ENCODE results near the gene TMEM132D.
A peak's percentile ranks its signal among the peaks of the same experiment; 100 is the strongest.

Gene TMEM132D

DNA sequence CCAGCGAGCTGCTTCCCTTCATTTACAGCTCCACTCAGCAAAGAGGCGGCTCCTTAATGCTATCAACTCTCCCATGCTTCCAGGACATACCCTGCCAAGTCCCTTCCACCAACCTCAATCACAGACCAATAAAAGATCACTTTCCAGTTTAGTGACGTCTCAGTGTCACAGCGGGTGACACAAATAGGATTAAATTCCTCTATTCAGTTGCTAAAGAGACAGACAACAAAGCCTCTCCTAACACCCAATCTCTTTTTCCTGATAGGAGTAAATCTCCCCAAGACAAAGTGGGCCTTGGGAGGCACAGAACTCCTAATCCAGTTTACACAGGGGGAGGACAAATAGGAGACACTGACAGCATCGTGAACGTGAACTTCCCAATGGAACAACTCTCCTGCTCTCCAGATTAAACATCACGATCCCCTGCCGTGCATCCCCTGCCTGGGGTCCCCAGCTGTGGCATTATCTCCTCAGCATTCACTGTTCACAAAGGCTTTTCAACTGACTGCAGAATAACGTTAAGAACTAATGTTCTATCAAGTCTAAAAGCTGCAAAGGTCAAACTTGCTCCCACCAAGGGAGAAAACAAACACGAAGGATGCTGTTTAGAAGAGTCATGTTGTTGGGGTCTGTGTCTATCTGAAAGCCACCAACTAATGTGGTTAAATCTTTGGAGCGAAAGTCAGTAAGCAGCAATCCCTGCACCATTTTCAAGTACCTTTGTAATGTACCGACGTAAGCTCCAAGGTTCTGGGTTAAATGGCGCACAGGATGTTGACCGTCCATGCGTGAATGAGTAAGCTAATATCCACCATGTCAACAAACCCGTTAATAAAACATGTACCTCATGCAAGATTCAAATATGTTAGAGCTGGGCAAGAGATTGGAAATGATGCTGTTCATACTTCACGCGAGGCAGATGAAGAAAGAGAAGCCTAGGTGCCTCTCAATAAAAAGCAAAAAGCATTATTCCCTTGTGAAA, 31.5 kb downstream of the TMEM132D start:
- DNase-seq = peak; percentile 92

GRCh38 chr12:129870796-129871195, 33.0 kb downstream of the TMEM132D start:
- DNase-seq = no peak

- DNase-seq = no peak
Observed at GRCh38 chr12:129870136-129870535, 33.7 kb downstream of the TMEM132D start.

DNA sequence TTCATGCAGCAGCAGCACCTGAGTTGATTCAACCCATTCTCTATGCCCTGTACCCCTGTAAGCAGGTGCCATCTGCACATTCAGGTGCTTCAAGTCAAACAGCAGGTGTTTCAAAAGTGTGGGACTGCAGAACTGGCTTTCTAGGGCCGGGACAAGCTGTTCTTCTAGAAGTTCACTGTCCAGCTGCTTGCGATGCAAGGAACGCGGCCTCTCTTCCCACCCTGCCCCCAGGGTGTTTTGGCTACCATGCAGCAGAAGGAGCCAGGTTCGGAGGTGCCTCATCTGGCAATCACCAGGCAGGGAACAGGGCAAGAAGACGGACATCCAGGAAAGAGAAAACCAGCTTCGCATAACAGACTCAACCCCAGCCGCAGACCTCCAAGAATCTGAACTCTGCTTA, 35.2 kb downstream of the TMEM132D start:
- DNase-seq = peak; percentile 65

GRCh38 chr12:129863938-129864337, 39.9 kb downstream of the TMEM132D start:
- DNase-seq = no peak

GRCh38 chr12:129862561-129863175, 41.2 kb downstream of the TMEM132D start:
- peak; percentile 58 for DNase-seq

- DNase-seq = peak; percentile 26
Observed at GRCh38 chr12:129861951-129862350, 41.9 kb downstream of the TMEM132D start.

DNA sequence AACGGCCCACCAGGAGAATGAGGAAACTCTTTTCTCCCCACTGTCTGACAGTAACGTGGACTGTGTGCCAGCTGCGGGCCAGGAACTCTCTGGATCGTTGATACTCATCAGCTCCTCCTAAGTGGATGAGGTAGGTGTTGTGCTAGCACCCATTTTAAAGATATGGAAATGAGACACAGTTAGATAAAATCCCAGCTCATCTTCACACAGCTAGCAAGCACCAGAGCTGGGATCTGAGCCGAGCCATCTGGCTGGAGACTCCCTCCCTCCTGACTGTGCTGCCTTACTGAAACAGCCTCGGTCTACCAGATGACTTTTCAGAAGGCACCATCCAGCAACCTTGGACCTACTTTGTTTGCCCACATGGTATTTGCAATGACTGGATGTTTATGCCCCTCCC, 49.2 kb downstream of the TMEM132D start:
- no peak for DNase-seq

DNA sequence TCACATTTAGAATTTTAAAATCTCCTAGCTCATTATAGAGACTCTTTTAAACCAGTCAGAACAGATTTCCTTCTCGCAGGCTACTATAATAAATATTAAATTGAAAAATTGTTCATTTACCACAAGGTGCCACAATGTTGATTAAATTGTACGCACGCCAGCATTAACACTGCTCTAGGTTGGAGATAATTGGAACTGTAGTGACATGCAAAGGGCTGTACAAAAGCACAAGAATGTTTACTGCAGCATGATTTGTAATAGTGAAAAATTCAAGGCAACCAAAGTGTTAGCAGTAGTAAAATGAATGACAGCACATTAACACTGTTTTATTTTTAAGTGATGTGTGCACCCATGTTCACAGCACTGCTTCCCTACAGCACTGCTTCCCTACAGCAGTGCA, 52.5 kb downstream of the TMEM132D start:
- DNase-seq = no peak

DNA sequence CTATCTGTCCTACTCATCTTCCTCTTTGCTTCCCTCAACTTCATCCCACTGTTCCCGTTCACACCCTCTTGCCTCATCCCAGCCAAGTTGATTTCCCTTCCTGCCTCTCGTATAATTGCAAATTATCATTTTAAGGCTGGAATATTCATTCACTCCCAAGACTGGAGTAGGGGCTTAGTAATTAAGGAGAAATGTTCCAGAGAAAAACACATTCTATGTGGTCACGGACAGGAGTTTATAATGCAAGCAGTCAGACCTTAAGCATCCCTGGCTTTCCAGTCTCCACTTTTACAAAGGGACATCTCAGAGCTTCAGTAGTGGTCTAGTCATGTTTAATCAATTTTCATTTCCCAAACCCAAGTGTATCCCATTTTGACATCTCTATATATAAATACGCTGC, 54.9 kb downstream of the TMEM132D start:
- DNase-seq = no peak

GRCh38 chr12:129847063-129847462, 56.8 kb downstream of the TMEM132D start:
- no peak for DNase-seq

DNA sequence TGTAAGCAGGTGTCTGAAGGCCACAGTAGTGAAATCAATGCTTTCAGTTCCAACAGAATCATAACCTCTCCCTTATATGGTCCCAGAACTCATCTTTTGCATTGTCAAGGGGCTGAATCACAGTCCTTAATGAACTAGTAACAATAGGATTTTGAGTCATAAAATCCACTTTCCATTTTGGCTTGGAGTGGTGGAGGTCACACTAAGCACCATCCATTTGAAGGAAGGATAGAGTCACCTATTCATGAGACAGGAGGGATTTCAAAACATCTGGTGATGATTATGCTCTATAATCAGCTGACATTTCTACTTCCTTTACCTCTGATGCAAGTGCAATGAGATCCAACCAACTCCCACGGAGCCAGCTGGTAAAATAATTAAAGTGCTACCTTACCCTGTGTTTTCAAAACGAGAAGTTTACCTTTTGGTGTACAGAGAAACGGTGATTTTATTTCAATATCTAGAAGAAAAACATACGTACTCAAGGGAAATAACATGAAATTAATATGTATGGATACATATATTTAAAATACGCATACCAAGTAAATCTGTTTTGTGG, 59.1 kb downstream of the TMEM132D start:
- DNase-seq = peak; percentile 23

DNA sequence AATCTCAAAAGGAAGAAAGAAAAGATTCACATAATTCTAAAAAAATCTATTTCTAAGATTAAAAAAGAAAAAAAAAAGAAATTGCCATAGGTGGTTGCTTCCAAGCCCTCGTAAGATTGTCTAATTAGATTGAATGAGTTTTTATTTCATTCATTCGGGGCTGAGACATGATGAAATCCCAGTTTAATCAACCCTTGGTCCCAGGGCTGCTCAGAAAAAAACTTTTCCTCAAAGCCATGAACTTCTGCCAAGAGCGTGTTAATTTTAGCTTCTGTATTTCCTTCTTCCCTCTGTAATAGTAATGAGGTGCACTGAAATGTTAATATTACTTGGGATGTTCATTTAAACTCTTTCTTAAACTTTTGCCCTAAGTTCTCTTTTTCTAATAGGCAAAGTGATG, 62.6 kb downstream of the TMEM132D start:
- DNase-seq = no peak

DNA sequence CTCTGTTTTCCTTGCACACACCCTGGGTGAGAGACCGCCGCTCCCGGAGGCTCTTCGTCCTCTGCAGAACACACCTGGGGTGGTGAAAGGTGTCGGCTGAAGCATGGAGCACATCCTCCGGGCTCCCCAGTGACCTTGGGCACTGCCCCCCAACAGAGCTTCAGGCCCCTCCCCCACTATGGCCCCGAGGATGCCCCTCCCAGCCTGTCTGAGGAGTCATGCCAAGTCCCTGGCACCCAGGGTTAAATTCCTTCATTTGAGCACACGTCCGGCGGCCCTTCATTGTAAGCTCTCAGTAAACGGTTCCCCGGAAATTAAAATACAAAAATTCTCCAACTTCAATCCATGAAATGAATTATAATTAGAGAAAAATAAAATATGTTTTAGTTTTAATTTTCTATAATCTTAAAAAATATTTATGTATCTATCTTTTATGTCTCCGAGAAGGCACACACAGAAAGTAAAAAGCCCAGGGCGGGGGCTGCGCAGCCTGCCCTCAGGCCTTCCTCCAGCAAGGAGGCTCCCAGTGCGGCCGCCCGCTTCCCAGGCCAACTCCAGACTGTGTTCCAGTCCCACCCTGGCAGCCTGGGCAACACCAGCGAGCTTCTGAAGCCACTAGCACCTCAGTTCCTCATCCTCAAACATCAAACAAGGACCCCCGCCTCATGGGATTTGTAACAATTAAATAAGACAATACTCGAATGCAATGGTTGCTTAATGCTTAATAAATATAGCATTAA, 63.5 kb downstream of the TMEM132D start:
- DNase-seq = no peak

DNA sequence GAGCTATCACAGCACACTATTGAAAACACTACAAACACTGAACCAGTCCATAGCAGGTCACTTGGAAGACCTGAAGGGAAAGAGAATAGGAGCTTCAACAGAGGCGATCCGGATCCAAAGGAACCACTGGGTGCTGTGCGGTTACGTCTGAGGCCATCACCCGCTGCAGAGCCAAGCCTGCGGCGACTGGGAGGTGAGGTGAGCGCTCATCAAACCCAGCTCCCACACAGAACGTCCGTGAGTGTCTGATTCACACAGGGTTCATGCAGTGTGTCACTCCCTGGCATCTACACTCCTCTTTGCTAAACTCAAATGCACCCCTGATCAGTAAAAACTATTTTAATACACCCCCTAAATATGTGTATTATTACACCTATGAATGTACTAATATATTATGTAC, 64.1 kb downstream of the TMEM132D start:
- DNase-seq = no peak

GRCh38 chr12:129831294-129831693, 72.5 kb downstream of the TMEM132D start:
- DNase-seq = no peak

- DNase-seq = no peak
Observed at GRCh38 chr12:129830796-129831195, 73.0 kb downstream of the TMEM132D start.

- no peak for DNase-seq
Observed at GRCh38 chr12:129827866-129828384, 75.9 kb downstream of the TMEM132D start.

DNA sequence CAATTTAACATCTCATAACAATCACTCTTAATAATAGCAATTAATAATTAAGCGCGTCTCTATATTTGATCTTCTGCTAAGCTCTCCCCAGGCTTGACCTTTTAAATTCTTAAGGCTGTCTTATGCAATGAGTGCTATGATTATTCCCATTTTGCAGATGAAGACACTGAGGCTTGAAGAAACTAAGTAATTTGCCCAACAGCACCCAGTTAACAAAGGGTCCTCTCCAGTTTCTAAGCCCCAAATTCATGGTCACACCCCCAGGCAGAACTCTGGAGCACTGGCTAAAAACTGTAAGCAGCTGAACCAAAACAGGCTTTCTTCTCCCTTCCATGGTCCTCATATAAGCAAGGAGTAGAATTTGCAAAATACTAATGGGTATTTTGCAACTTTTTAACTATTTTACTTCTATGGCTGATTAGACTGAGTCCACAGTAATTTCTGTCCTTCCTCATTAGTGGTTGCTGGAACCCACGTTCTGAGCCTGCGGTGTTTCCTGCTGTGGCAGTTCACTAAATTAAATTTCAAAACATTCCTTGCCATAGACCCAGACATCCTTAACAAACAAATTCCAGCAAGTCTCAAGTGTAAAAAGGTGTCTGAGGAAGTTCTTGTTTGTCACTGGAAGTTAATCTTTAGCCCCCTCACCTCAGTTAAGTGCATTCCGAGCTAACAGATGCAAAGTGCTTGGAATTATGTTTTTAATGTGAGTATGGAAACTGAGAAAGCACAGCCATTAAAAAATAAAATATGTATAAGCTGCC, 76.5 kb downstream of the TMEM132D start:
- DNase-seq = no peak

- no peak for DNase-seq
Observed at GRCh38 chr12:129826273-129826672, 77.6 kb downstream of the TMEM132D start.

DNA sequence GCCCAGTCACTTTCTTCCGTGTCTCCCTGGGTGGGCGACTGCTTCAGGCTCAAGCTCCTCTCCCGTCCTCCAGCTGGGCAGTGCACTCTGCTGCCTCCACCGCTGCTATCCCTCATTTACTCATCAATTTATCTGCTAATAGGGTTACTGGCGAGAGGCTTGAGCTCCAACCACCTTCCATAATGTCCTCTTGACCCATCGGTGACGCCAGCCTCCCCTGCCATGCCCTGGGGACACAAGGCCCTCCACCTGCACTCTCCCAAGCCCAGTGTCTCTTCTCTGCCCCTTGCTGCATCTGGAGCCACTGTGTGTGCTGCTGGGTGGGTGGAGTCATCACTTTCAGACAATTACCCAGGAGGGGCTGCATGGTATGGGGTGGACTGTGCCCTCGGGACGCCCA, 78.5 kb downstream of the TMEM132D start:
- DNase-seq = no peak

GRCh38 chr12:129821964-129822363, 81.9 kb downstream of the TMEM132D start:
- DNase-seq = no peak
